ENCODE data around the gene CRIP2.

- TF ChIP-seq CTCF (IDR thresholded peaks at IDR 0.05; ENCODE audit: insufficient read depth, low read depth, low read length) (no peak), EZH2 (IDR thresholded peaks at IDR 0.05; ENCODE audit: insufficient read depth, low read length) (no peak)
These were observed 45.5 kb downstream of the CRIP2 start for GRCh38 chr14:105519946-105520698.
